C4-2B (cell line): ENCODE results near the gene VRK1.

Experiments used
- ZFX ChIP-seq: fragments of 450-650 bp; IDR thresholded peaks from 2 replicates; pipeline ENCODE4 v1.6.1; 2017
- TF ChIP-seq, protein P1 (sequence below): fragments of 450-650 bp; conservative IDR thresholded peaks from 2 replicates; pipeline ENCODE4 v1.5.1; 2017; ENCODE audit warnings: mild to moderate bottlenecking

GRCh38 chr14:96783915-96784224 lies 13.3 kb upstream of the VRK1 start:
- TF ChIP-seq, protein P1, sequence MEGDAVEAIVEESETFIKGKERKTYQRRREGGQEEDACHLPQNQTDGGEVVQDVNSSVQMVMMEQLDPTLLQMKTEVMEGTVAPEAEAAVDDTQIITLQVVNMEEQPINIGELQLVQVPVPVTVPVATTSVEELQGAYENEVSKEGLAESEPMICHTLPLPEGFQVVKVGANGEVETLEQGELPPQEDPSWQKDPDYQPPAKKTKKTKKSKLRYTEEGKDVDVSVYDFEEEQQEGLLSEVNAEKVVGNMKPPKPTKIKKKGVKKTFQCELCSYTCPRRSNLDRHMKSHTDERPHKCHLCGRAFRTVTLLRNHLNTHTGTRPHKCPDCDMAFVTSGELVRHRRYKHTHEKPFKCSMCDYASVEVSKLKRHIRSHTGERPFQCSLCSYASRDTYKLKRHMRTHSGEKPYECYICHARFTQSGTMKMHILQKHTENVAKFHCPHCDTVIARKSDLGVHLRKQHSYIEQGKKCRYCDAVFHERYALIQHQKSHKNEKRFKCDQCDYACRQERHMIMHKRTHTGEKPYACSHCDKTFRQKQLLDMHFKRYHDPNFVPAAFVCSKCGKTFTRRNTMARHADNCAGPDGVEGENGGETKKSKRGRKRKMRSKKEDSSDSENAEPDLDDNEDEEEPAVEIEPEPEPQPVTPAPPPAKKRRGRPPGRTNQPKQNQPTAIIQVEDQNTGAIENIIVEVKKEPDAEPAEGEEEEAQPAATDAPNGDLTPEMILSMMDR, result no peak
- no peak for TF ChIP-seq ZFX
